ENCODE data around the gene GPRASP2.
"Not testable (repeated sequence)": the region's sequence is repeated elsewhere in the genome, so short reads cannot be mapped to it uniquely, and the experiment has no call there.

GPRASP2 gene

DNA sequence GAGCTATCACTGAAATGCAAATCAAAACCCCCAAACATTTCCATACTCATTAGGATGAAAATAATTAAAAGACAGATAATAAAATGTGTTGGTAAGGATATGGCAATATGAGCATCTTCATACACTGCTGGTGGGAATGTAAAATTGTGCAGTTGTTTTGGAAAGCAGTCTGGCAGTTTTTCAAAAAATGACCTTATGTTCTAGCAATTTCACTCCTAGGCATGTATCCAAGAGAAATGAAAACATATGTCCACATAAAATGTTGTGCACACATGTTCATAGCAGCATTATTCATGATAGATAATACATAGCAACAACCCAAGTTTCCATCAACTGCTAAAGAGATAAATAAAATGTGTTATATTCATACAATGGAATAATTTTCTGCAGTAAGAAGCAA lies 14.8 kb upstream of the GPRASP2 start:
- H3K27ac ChIP-seq: no peak overlapping the region
- TF ChIP-seq, protein P1, sequence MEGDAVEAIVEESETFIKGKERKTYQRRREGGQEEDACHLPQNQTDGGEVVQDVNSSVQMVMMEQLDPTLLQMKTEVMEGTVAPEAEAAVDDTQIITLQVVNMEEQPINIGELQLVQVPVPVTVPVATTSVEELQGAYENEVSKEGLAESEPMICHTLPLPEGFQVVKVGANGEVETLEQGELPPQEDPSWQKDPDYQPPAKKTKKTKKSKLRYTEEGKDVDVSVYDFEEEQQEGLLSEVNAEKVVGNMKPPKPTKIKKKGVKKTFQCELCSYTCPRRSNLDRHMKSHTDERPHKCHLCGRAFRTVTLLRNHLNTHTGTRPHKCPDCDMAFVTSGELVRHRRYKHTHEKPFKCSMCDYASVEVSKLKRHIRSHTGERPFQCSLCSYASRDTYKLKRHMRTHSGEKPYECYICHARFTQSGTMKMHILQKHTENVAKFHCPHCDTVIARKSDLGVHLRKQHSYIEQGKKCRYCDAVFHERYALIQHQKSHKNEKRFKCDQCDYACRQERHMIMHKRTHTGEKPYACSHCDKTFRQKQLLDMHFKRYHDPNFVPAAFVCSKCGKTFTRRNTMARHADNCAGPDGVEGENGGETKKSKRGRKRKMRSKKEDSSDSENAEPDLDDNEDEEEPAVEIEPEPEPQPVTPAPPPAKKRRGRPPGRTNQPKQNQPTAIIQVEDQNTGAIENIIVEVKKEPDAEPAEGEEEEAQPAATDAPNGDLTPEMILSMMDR (conservative IDR thresholded peaks at IDR 0.05): no peak

DNA sequence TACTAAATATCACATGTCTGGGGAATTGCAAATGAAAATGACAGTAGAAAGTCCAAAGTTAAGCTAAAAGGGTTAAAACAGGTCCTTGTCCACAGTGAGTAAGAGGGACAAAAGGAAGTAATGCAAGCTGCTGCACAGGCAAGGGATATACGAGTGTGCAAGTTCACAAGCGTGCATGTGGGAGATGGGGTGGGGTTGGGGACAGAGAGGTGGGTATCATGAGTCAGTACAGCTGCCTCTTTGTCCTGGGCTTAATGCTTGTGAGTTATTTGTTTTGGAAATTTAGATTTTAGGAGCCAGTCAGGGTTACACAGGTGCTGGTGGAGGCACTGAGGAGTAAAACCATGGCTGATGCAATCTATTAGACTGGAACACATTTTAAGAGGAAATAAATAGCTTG lies 3.3 kb upstream of the GPRASP2 start:
- TF ChIP-seq, protein P1 (conservative IDR thresholded peaks at IDR 0.05): no peak
- H3K27ac ChIP-seq: no peak overlapping the region

DNA sequence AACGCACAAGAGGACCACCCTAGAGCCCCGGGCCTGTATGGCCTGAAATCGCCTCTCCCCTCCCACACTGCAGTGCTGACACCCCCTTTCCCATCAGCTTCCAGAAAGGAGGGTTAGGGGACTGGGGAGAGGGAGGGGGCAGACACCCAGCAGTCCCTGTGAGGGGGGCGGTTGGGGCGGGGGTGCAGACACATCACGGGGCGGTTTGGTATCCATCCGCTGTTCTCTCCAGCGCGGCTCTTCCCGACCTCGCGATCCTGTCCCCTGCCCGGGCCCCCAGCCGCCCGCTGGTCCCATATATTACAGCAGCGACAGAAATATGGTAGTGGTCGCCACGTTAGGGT lies 404 bp upstream of the GPRASP2 start:
- no peak overlapping the region for H3K27ac ChIP-seq
- TF ChIP-seq, protein P1 (conservative IDR thresholded peaks at IDR 0.05): no peak

DNA sequence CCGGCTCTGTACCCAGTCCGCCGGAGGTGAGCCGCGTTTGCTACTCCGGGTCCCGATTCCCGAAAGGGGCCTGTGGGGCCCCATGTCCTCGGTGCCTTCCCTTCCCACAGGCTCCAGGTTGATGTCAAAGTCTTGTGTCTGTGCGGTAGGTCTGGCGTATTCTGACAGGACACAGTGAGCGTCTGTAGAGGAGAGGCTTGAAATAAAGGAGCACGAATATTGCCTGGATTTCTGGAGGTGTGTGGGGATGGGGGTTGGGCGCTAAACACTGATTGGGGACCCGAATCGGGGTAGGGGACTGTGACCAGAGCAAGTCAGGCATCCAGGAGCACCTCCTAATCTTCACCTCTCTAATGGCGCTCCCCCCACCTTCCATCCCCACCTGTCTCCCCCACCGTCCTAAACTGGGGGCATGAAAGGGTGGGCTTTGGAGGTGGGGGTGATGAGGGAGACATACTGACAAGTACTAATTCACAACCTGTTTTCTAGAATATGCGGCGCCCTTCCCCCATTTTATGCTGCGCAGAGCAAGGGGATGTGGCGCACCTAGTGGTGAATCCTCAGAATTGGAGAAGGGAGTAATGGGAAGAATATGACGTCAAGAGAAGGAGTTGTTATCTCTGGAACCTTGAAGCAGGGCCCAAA lies 855 bp downstream of the GPRASP2 start:
- TF ChIP-seq, protein P1 (conservative IDR thresholded peaks at IDR 0.05): peak; percentile 58
- H3K27ac ChIP-seq: peak overlapping the region; percentile 43; the same call in 1 of the 2 replicates

DNA sequence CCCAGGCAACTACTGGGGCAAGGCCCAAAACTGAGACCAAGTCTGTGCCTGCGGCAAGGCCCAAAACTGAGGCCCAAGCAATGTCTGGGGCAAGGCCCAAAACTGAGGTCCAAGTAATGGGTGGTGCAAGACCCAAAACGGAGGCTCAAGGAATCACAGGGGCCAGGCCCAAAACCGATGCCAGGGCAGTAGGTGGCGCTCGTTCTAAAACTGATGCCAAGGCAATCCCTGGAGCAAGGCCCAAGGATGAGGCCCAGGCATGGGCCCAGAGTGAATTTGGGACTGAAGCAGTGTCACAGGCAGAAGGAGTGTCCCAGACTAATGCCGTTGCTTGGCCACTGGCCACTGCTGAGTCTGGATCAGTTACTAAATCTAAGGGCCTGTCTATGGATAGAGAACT lies 2.7 kb downstream of the GPRASP2 start:
- H3K27ac ChIP-seq: no peak overlapping the region
- TF ChIP-seq, protein P1 (conservative IDR thresholded peaks at IDR 0.05): no peak

DNA sequence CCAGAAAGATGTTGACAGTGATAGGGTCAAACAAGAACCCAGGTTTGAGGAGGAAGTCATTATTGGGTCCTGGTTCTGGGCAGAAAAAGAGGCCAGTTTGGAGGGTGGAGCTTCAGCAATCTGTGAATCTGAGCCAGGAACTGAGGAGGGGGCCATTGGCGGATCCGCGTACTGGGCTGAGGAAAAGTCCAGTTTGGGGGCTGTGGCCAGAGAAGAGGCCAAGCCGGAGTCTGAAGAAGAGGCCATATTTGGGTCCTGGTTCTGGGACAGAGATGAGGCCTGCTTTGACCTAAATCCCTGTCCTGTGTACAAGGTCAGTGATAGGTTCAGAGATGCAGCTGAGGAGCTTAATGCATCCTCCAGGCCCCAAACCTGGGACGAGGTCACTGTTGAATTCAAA lies 3.7 kb downstream of the GPRASP2 start:
- TF ChIP-seq, protein P1 (conservative IDR thresholded peaks at IDR 0.05): no peak

DNA sequence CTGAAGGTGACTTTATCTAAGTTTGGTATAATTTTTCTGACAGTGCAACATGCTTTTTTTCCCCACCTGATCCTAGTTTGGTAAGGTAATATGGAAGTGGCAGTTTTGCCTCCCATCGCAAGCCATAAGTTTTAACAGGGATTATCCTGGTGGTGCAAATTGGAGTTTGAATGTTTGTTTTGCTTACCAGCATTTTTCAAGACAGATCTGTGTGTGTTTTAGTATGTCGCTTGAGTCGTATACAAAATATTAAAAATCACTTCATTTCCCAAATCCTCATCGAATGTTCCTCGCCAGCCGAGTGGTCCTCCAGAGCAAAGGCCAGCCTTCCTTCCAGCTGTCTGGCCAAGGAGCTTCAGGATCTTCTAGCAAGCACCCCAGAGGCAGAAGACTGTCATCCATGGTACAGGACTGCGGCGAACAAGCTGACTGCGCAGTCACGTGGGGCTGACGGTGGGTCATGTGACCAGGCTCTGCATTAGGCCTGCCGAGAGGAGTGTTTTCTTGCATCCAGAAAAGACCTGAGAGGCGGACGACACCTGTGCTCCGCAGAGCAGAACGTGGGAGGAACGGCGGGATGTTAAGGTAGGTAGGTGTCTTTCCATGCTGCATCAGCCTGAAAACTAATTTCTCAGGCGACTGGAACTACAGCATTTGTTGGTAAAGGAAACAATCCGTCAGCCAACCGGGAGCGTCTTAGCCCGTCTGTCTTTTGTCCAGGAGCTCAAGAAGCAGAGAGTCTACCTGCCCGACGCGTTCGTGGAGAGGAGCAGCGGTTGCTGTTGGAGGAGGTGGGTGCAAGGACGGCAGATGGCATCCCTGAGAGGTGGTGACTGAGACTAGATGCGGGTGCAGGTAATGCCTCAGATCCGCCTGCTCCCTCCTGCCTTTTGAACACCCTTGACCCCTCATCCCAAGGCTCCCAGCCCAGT lies 8.3 kb downstream of the GPRASP2 start, which contains the start of gene GPRASP3:
TSS of gene GPRASP3 (plus strand) at position 507 of the 932 bp plus-strand sequence. CDS start 28,253 bp downstream, outside the sequence.
- TF ChIP-seq, protein P1 (conservative IDR thresholded peaks at IDR 0.05): no peak
- peak within 1 kb of the TSS; percentile 13; the same call in 1 of the 2 replicates for H3K27ac ChIP-seq

More for the DNA sequence above, 3.7 kb downstream of the GPRASP2 start:
- H3K27ac ChIP-seq: no peak overlapping the region

DNA sequence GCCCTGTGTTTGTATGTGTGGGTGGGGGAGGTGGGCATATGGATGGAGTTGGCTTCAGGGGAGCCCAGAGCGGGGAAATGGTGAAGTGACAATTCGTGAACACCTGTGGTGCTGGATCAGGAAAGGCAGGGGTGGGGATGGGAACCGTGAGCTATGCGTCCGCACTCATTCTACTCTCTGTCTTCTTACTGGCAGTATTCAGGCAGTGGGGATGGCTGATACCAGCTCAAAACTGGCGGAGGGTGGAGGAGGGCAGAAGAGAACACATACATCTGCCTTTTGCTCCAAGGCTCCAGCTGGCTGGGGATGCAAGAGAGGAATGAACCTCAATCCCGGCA lies 8.9 kb downstream of the GPRASP2 start:
- H3K27ac ChIP-seq: not testable (repeated sequence)

Measured in VCaP (cell line).